ENCODE measurements around the gene DDX24. TPM values are rescaled to one million over a fixed set of nuclear protein-coding genes. Genes with fewer than 3 reads are reported as not detected.
A peak's percentile ranks its signal among the peaks of the same experiment; 100 is the strongest.

Gene DDX24
- total RNA-seq, 6 experiments from 2014 or later: 167 to 191 (median 187) TPM

GRCh38 chr14:94097091-94097490, 16.1 kb upstream of the DDX24 start:
- H3K4me3 Mint-ChIP-seq: no peak overlapping the region
- TF ChIP-seq CTCF (IDR thresholded peaks at IDR 0.05): no peak
- H3K36me3 Mint-ChIP-seq (ENCODE audit: low read depth): peaks cover 12% of the 10 kb centered on the region
- peaks cover 31% of the 10 kb centered on the region for H3K4me1 Mint-ChIP-seq (ENCODE audit: low read depth)
- H3K27ac Mint-ChIP-seq: no peak overlapping the region
- no peak for DNase-seq
- no peaks in the 10 kb centered on the region for H3K9me3 Mint-ChIP-seq
- H3K27me3 Mint-ChIP-seq (ENCODE audit: insufficient read depth): no peaks in the 10 kb centered on the region; the same call in 1 of the 2 replicates

GRCh38 chr14:94093418-94093817, 12.4 kb upstream of the DDX24 start:
- Mint-ChIP-seq H3K27me3 (ENCODE audit: insufficient read depth) (no peaks in the 10 kb centered on the region; the same call in 1 of the 2 replicates), H3K27ac (no peak overlapping the region), H3K9me3 (no peaks in the 10 kb centered on the region), H3K4me1 (ENCODE audit: low read depth) (peaks cover 24% of the 10 kb centered on the region), H3K36me3 (ENCODE audit: low read depth) (peaks cover 12% of the 10 kb centered on the region), H3K4me3 (no peak overlapping the region)
- no peak for TF ChIP-seq CTCF (IDR thresholded peaks at IDR 0.05)
- DNase-seq: no peak

GRCh38 chr14:94089479-94089878, 8.5 kb upstream of the DDX24 start:
- no peak for DNase-seq
- Mint-ChIP-seq H3K4me3 (no peak overlapping the region), H3K9me3 (no peaks in the 10 kb centered on the region), H3K4me1 (ENCODE audit: low read depth) (peaks cover 30% of the 10 kb centered on the region), H3K27ac (no peak overlapping the region), H3K36me3 (ENCODE audit: low read depth) (peaks cover 9% of the 10 kb centered on the region; the same call in 1 of the 2 replicates), H3K27me3 (ENCODE audit: insufficient read depth) (no peaks in the 10 kb centered on the region; the same call in 1 of the 2 replicates)
- no peak for TF ChIP-seq CTCF (IDR thresholded peaks at IDR 0.05)

GRCh38 chr14:94088516-94088915, 7.5 kb upstream of the DDX24 start:
- Mint-ChIP-seq H3K27me3 (ENCODE audit: insufficient read depth) (peaks cover 4% of the 10 kb centered on the region; the same call in 1 of the 2 replicates), H3K9me3 (no peaks in the 10 kb centered on the region), H3K36me3 (ENCODE audit: low read depth) (peaks cover 6% of the 10 kb centered on the region; the same call in 1 of the 2 replicates), H3K27ac (peak overlapping the region; percentile 69), H3K4me1 (ENCODE audit: low read depth) (peaks cover 30% of the 10 kb centered on the region), H3K4me3 (peak overlapping the region; percentile 33; the same call in 1 of the 2 replicates)
- no peak for TF ChIP-seq CTCF (IDR thresholded peaks at IDR 0.05)
- DNase-seq: peak; percentile 71

GRCh38 chr14:94087891-94088290, 6.9 kb upstream of the DDX24 start:
- no peak for TF ChIP-seq CTCF (IDR thresholded peaks at IDR 0.05)
- Mint-ChIP-seq H3K4me1 (ENCODE audit: low read depth) (peaks cover 33% of the 10 kb centered on the region), H3K36me3 (ENCODE audit: low read depth) (peaks cover 9% of the 10 kb centered on the region; the same call in 1 of the 2 replicates), H3K27ac (no peak overlapping the region), H3K9me3 (no peaks in the 10 kb centered on the region), H3K27me3 (ENCODE audit: insufficient read depth) (peaks cover 4% of the 10 kb centered on the region; the same call in 1 of the 2 replicates), H3K4me3 (no peak overlapping the region)
- no peak for DNase-seq
